HepG2 (cell line): ENCODE measurements around the gene TTC6. TPM values are rescaled to one million over a fixed set of nuclear protein-coding genes. Genes with fewer than 3 reads are reported as not detected.

Experiments used
- BCLAF1 ChIP-seq: fragments of 450-650 bp; IDR thresholded peaks from 2 replicates; pipeline ENCODE4 v1.6.1; 2017; ENCODE audit warnings: mild to moderate bottlenecking
- DZIP1 ChIP-seq: sonication (generic); formaldehyde crosslinking; IDR thresholded peaks from 2 replicates; pipeline ENCODE4 v1.5.0; 2020; ENCODE audit warnings: mild to moderate bottlenecking, missing genetic modification reagents
- HDAC2 ChIP-seq: sonication (generic); formaldehyde crosslinking; IDR thresholded peaks from 2 replicates; pipeline ENCODE4 v1.4.0; 2020; ENCODE audit warnings: missing genetic modification reagents
- HMGXB4 ChIP-seq, 2 experiments: sonication (generic) in 1 of 2; formaldehyde crosslinking in 1 of 2; IDR thresholded peaks; 2 replicates each; pipeline versions ENCODE4 v1.4.0 to v1.6.1; 2018 to 2020; ENCODE audit warnings: missing genetic modification reagents in 2 of 2, borderline replicate concordance in 1 of 2, low read depth in 1 of 2, mild to moderate bottlenecking in 1 of 2, missing biosample characterization in 1 of 2
- HNF4A ChIP-seq: sonication (generic); formaldehyde crosslinking; IDR thresholded peaks from 2 replicates; pipeline ENCODE4 v1.4.0; 2020; ENCODE audit warnings: missing genetic modification reagents
- ISL2 ChIP-seq: sonication (generic); formaldehyde crosslinking; IDR thresholded peaks from 2 replicates; pipeline ENCODE4 v1.5.0; 2020; ENCODE audit warnings: missing genetic modification reagents
- KAT2B ChIP-seq: fragments of 150-350 bp; IDR thresholded peaks from 2 replicates; pipeline ENCODE4 v1.6.1; 2014; ENCODE audit warnings: low read depth, low read length, borderline replicate concordance
- KDM6A ChIP-seq: IDR thresholded peaks from 2 replicates; pipeline ENCODE4 v1.6.1; 2016; ENCODE audit warnings: low read depth
- MBNL3 ChIP-seq: fragments of 250-450 bp; sonication (Bioruptor Pico); conservative IDR thresholded peaks from 2 replicates; pipeline ENCODE4 v1.8.0; 2022; ENCODE audit warnings: mild to moderate bottlenecking, inconsistent platforms
- MLXIP ChIP-seq: sonication (generic); formaldehyde crosslinking; IDR thresholded peaks from 2 replicates; pipeline ENCODE4 v1.9.0; 2021; ENCODE audit warnings: missing genetic modification reagents, borderline replicate concordance
- WIZ ChIP-seq: sonication (generic); formaldehyde crosslinking; IDR thresholded peaks from 2 replicates; pipeline ENCODE4 v1.5.1; 2020; ENCODE audit warnings: mild to moderate bottlenecking, missing genetic modification reagents
- ZKSCAN1 ChIP-seq: fragments of 150-350 bp; IDR thresholded peaks from 2 replicates; pipeline ENCODE4 v1.6.1; 2014; ENCODE audit warnings: low read length
- ZNF263 ChIP-seq: sonication (generic); formaldehyde crosslinking; IDR thresholded peaks from 2 replicates; pipeline ENCODE4 v1.4.0; 2020; ENCODE audit warnings: missing genetic modification reagents
- ZNF414 ChIP-seq: sonication (generic); formaldehyde crosslinking; IDR thresholded peaks from 2 replicates; pipeline ENCODE4 v1.5.0; 2020; ENCODE audit warnings: missing genetic modification reagents
- ZNF556 ChIP-seq: sonication (generic); formaldehyde crosslinking; IDR thresholded peaks from 2 replicates; pipeline ENCODE4 v1.4.0; 2020; ENCODE audit warnings: mild to moderate bottlenecking, missing genetic modification reagents, borderline replicate concordance
- ZNF558 ChIP-seq: sonication (generic); formaldehyde crosslinking; IDR thresholded peaks from 2 replicates; pipeline ENCODE4 v1.9.0; 2022; ENCODE audit warnings: mild to moderate bottlenecking, missing genetic modification reagents, borderline replicate concordance
- ZNF597 ChIP-seq: sonication (generic); formaldehyde crosslinking; IDR thresholded peaks from 2 replicates; pipeline ENCODE4 v1.5.0; 2020; ENCODE audit warnings: missing genetic modification reagents
- ZNF878 ChIP-seq: sonication (generic); formaldehyde crosslinking; IDR thresholded peaks from 2 replicates; pipeline ENCODE4 v1.8.1; 2023; ENCODE audit warnings: mild to moderate bottlenecking, missing genetic modification reagents, moderate library complexity
- polyA plus RNA-seq, 8 experiments: library from polyadenylated mRNA; depleted of rRNA in 3 of 8; stranded (reverse) in 7 of 8; unstranded in 1 of 8; fragments of >200 nt; fragmentation: Illumina TruSeq in 4 of 8; extraction: Trizol in 4 of 8; gene quantifications; 2 replicates each; pipeline versions ENCODE4 v1.2.1 to v1.2.3, GENCODE V29; 2011 to 2016; ENCODE audit warnings: low read depth in 4 of 8, missing spikeins in 1 of 8, mixed read lengths in 1 of 8; ENCODE audit not compliant: insufficient read depth in 1 of 8
- total RNA-seq, 5 experiments: library from RNA; depleted of rRNA; stranded (reverse); fragments of >200 nt; fragmentation: Illumina TruSeq; extraction: Trizol; gene quantifications; 2 replicates each; pipeline ENCODE4 v1.2.3, GENCODE V29; 2016; ENCODE audit warnings: low read depth in 1 of 5

Gene TTC6
- total and polyA plus RNA-seq, 2 of the 13 experiments (the other 11 are each of a cell fraction or from before 2014, with no cell fraction given), result 9.3 to 27.4 TPM

- TF ChIP-seq HMGXB4 (CRISPR knock-in tag; IDR thresholded peaks at IDR 0.05; ENCODE audit: borderline replicate concordance in 1 of 2, low read depth in 1 of 2), result no peak
- TF ChIP-seq MBNL3, result no peak
- no peak for TF ChIP-seq ZNF558 (CRISPR knock-in tag)
- TF ChIP-seq ZNF878 (CRISPR knock-in tag), result no peak
- TF ChIP-seq DZIP1 (CRISPR knock-in tag), result no peak
- no peak for TF ChIP-seq HDAC2 (CRISPR knock-in tag)
- TF ChIP-seq KDM6A, result no peak
- TF ChIP-seq BCLAF1, result no peak
- 0 out of 2 replicates have a peak, but pooled peaks have one; percentile 36 for TF ChIP-seq ZNF414 (CRISPR knock-in tag)
- no peak for TF ChIP-seq WIZ
- TF ChIP-seq KAT2B, result 0 out of 2 replicates have a peak, but pooled peaks have one; percentile 44
- 0 out of 2 replicates have a peak, but pooled peaks have one; percentile 23 for TF ChIP-seq ISL2 (CRISPR knock-in tag)
- no peak for TF ChIP-seq ZNF263
- 0 out of 2 replicates have a peak, but pooled peaks have one; percentile 18 for TF ChIP-seq ZNF556 (CRISPR knock-in tag)
- TF ChIP-seq MLXIP, result 0 out of 2 replicates have a peak, but pooled peaks have one; percentile 18
- no peak for TF ChIP-seq ZNF597 (CRISPR knock-in tag)
- no peak for TF ChIP-seq ZKSCAN1
- TF ChIP-seq HNF4A (CRISPR knock-in tag), result peak; percentile 76
Measured at GRCh38 chr14:37558740-37559139, 36.7 kb upstream of the TTC6 start (continued).
